Activated B cell treated with CpG ODN at 0.5 μM for 24 hours (primary cell): ENCODE results near the gene SPHK2. TPM values are rescaled to one million over a fixed set of nuclear protein-coding genes. Genes with fewer than 3 reads are reported as not detected.

ENCODE experiments used
- ATAC-seq: fragments of 200-7000 bp; cut with Tn5 transposase; one replicate; pipeline ENCODE4 v1.10.0; 2021; ENCODE audit warnings: low read depth, mild to moderate bottlenecking, moderate library complexity
- CTCF ChIA-PET: fragments of 350-600 bp; sonication (Branson Sonifier 250); formaldehyde crosslinking; loops from one replicate; lab custom pipeline; 2021; ENCODE audit warnings: antibody characterized with exemption; lab: Charles Lee
- POLR2A ChIA-PET: fragments of 350-600 bp; sonication (Branson Sonifier 250); formaldehyde crosslinking; loops from one replicate; lab custom pipeline; 2021; ENCODE audit warnings: antibody characterized with exemption; lab: Charles Lee
- DNase-seq: peaks from one replicate; pipeline ENCODE4 v3.0.0; 2022
- H3K27ac Mint-ChIP-seq: one replicate; pipeline ENCODE4 v1.8.0; 2020; ENCODE audit warnings: mixed read lengths
- H3K27me3 Mint-ChIP-seq: one replicate; pipeline ENCODE4 v1.8.0; 2021; ENCODE audit warnings: mixed read lengths
- H3K36me3 Mint-ChIP-seq: one replicate; pipeline ENCODE4 v1.8.0; 2021; ENCODE audit warnings: low read depth, mixed read lengths
- H3K4me1 Mint-ChIP-seq: one replicate; pipeline ENCODE4 v1.8.0; 2021; ENCODE audit warnings: mixed read lengths
- H3K4me3 Mint-ChIP-seq: one replicate; pipeline ENCODE4 v1.8.0; 2020; ENCODE audit warnings: mild to moderate bottlenecking, mixed read lengths
- H3K9me3 Mint-ChIP-seq: one replicate; pipeline ENCODE4 v1.8.0; 2020; ENCODE audit warnings: mixed read lengths
- CTCF ChIP-seq: fragments of 200-600 bp; IDR thresholded peaks from one replicate; pipeline ENCODE4 v1.8.0; 2022; ENCODE audit warnings: antibody characterized with exemption, mild to moderate bottlenecking
- intact Hi-C: fragments of 100-400 bp; cut with micrococcal nuclease; formaldehyde crosslinking; loops from one replicate; pipeline ENCODE4 v1.15.1; 2024
- total RNA-seq: library from RNA; stranded (reverse); gene quantifications from 2 replicates; pipeline ENCODE4 v1.2.3, GENCODE V29; 2022

SPHK2 gene
- total RNA-seq, 1 donor from 2014 or later = 48.5 TPM

DNA sequence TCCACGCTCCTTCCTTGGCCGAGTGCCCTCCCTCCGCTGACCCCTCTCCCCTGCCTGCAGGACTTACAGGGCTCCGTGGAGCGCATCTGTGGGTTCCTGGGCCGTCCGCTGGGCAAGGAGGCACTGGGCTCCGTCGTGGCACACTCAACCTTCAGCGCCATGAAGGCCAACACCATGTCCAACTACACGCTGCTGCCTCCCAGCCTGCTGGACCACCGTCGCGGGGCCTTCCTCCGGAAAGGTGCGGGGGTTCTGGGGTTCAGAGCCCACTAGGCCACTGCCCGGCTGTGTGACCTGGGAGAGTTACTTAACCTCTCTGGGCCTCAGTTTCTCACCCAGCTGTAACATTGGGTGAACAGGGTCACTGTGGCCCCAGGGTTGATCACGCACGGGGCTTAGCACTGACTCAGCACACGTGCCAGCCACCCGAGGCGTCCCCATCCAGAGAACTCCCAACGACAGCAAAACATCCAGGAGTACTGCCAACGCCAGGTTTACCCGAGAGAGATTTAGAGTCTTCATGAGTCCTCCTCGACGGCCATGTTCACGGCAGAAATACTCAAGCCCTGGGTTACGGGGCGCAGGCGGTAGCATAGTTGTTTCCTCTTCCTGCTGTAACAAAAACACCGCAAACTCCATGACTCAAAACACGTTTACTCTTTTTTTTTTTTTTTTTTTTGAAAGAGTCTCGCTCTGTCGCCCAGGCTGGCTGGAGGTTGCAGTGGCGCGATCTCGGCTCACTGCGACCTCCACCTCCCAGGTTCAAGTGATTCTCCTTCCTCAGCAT is 22.4 kb upstream of the SPHK2 start:
- DNase-seq = no peak
- Mint-ChIP-seq H3K4me3 (peak overlapping the region; percentile 28), H3K9me3 (no peaks in the 10 kb centered on the region), H3K36me3 (no peaks in the 10 kb centered on the region), H3K27ac (no peak overlapping the region), H3K4me1 (no peaks in the 10 kb centered on the region), H3K27me3 (no peaks in the 10 kb centered on the region)
- no peak for TF ChIP-seq CTCF
- intact Hi-C loops = no loop called here
- CTCF ChIA-PET = no interaction called here
- POLR2A ChIA-PET = interaction anchor here (0.7 kb wide), 1 partner anchor 11 kb away, joined by 7 read pairs; no protein-coding TSS in a partner anchor
- ATAC-seq = peak; percentile 73

- TF ChIP-seq CTCF = no peak
- CTCF ChIA-PET = no interaction called here
Observed at GRCh38 chr19:48598996-48599700, 20.2 kb upstream of the SPHK2 start.

DNA sequence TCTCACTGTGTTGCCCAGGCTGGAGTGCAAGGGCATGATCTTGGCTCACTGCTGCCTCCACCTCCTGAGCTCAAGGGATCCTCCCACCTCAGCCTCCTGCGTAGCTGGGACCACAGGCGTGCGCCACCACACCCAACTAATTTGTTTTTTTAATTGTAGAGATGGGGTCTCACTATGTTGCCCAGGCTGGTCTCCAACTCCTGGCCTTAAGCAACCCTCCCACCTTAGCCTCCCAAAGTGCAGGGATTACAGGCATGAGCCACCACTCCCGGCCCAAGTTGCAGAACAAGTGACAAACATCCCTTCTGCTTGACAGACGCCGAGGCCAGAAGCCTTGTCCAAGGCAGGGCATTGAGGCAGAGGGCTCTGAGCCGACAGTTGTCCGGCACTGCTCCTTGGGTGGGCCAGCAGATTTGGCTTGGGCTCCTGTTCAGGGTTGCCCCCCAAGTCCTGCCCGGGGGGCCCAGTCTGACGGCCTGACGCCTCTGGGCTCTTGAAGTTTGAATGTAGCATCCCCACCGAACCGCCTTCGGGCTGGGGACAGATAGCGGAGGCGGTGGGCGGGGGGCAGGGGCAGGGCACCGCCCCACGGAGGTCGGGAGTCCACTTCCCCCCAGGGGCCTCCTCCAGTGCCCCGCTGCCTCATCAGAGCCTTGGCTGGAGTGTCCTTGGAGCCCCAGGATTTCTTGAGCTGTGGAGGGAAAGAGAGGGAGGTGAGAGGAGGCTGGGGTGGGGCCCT is 18.5 kb upstream of the SPHK2 start:
- Mint-ChIP-seq H3K27ac (no peak overlapping the region), H3K36me3 (no peaks in the 10 kb centered on the region), H3K9me3 (no peaks in the 10 kb centered on the region), H3K4me3 (no peak overlapping the region), H3K4me1 (no peaks in the 10 kb centered on the region), H3K27me3 (no peaks in the 10 kb centered on the region)
- ChIA-PET POLR2A (interaction anchor here (0.7 to 1.0 kb wide), 2 partner anchors 237 to 1076 kb away, joined by 4 to 7 read pairs; partner anchors contain the start of genes SYNGR4 and TMEM143), CTCF (no interaction called here)
- DNase-seq (no peak), ATAC-seq (no peak)
- TF ChIP-seq CTCF = no peak
- intact Hi-C loops = no loop called here

More at GRCh38 chr19:48598996-48599700, 20.2 kb upstream of the SPHK2 start:
- Mint-ChIP-seq H3K27ac (no peak overlapping the region), H3K9me3 (no peaks in the 10 kb centered on the region), H3K27me3 (no peaks in the 10 kb centered on the region), H3K4me1 (no peaks in the 10 kb centered on the region), H3K4me3 (no peak overlapping the region), H3K36me3 (no peaks in the 10 kb centered on the region)
- DNase-seq (no peak), ATAC-seq (no peak)
- POLR2A ChIA-PET = interaction anchor here (0.6 kb wide), 1 partner anchor 131 kb away, joined by 3 read pairs; no protein-coding TSS in a partner anchor
- intact Hi-C loops = no loop called here

- no peaks in the 10 kb centered on the region for H3K4me1 Mint-ChIP-seq
- POLR2A ChIA-PET = no interaction called here
- no peak overlapping the region for H3K27ac Mint-ChIP-seq
Observed at GRCh38 chr19:48603001-48603400, 16.3 kb upstream of the SPHK2 start.

More at GRCh38 chr19:48603001-48603400, 16.3 kb upstream of the SPHK2 start:
- Mint-ChIP-seq H3K36me3 (no peaks in the 10 kb centered on the region), H3K27me3 (no peaks in the 10 kb centered on the region), H3K9me3 (no peaks in the 10 kb centered on the region), H3K4me3 (no peak overlapping the region)
- no peak for TF ChIP-seq CTCF
- ATAC-seq (no peak), DNase-seq (no peak)
- intact Hi-C loops = no loop called here
- CTCF ChIA-PET = no interaction called here
